Natural killer cell (primary cell): ENCODE measurements around the gene MED27. TPM values are rescaled to one million over a fixed set of nuclear protein-coding genes. Genes with fewer than 3 reads are reported as not detected.
"Not testable (repeated sequence)": the region's sequence is repeated elsewhere in the genome, so short reads cannot be mapped to it uniquely, and the experiment has no call there.

Experiments used
- ATAC-seq, 3 donors: fragments of 150-1000 bp in 2 of 3; fragments of 200-7000 bp in 1 of 3; cut with Tn5 transposase; 1 replicate in 1 of 3; 2 replicates in 2 of 3; pipeline ENCODE4 v1.10.0; 2021; ENCODE audit warnings: mild to moderate bottlenecking in 2 of 3, moderate library complexity in 2 of 3
- DNase-seq, 2 donors: peaks; one replicate each; pipeline versions ENCODE4 v3.0.0 to v3.0.0-alpha.2; 2013 to 2021; ENCODE audit warnings: mixed read lengths in 1 of 2
- H3K27ac ChIP-seq: one replicate; pipeline ENCODE4 v1.5.1; 2013; ENCODE audit warnings: mild to moderate bottlenecking, low read length
- H3K27me3 ChIP-seq: one replicate; pipeline ENCODE4 v1.6.1; 2013; ENCODE audit warnings: low read length; ENCODE audit not compliant: control insufficient read depth, insufficient read depth
- H3K36me3 ChIP-seq: one replicate; pipeline ENCODE4 v1.6.1; 2013; ENCODE audit warnings: low read length; ENCODE audit not compliant: control insufficient read depth, insufficient read depth
- H3K4me1 ChIP-seq: one replicate; pipeline ENCODE4 v1.6.1; 2013; ENCODE audit warnings: low read length; ENCODE audit not compliant: control insufficient read depth, insufficient read depth
- H3K4me3 ChIP-seq: one replicate; pipeline ENCODE4 v1.5.1; 2013; ENCODE audit warnings: low read length
- H3K9me3 ChIP-seq: one replicate; pipeline ENCODE4 v1.6.1; 2013; ENCODE audit warnings: low read length; ENCODE audit not compliant: control insufficient read depth, insufficient read depth
- H3K27ac Mint-ChIP-seq, 2 donors: one replicate each; pipeline ENCODE4 v1.8.0; 2022; ENCODE audit warnings: mild to moderate bottlenecking in 2 of 2, mixed read lengths in 2 of 2, moderate library complexity in 1 of 2
- H3K27me3 Mint-ChIP-seq, 2 donors: one replicate each; pipeline ENCODE4 v1.8.0; 2022; ENCODE audit warnings: low read depth in 2 of 2, mixed read lengths in 2 of 2
- H3K36me3 Mint-ChIP-seq: one replicate; pipeline ENCODE4 v1.8.0; 2022; ENCODE audit warnings: mixed read lengths
- H3K4me1 Mint-ChIP-seq, 2 donors: one replicate each; pipeline ENCODE4 v1.8.0; 2022; ENCODE audit warnings: mixed read lengths in 2 of 2
- H3K4me3 Mint-ChIP-seq: one replicate; pipeline ENCODE4 v1.8.0; 2022; ENCODE audit warnings: mild to moderate bottlenecking, moderate library complexity, mixed read lengths
- H3K9me3 Mint-ChIP-seq, 2 donors: one replicate each; pipeline ENCODE4 v1.8.0; 2022; ENCODE audit warnings: mixed read lengths in 2 of 2
- WGBS: methylation state at CpG from one replicate; pipeline ENCODE4 v1.1.7; 2013; ENCODE audit warnings: missing lambda C conversion rate; ENCODE audit not compliant: insufficient coverage; 5-methylcytosine and 5-hydroxymethylcytosine counted together
- intact Hi-C: fragments of 100-400 bp; cut with micrococcal nuclease; formaldehyde crosslinking; loops from one replicate; pipeline ENCODE4 v1.14.2; 2022
- total RNA-seq, 4 donors: library from RNA; stranded (reverse); fragments of 120-200 nt in 1 of 4; gene quantifications; one replicate each; pipeline versions ENCODE4 v1.2.3 to v1.2.4, GENCODE V29; 2013 to 2022
- TF ChIP-seq, protein P1 (sequence below): fragments of 200-600 bp; IDR thresholded peaks from one replicate; pipeline ENCODE4 v1.8.0; 2022; ENCODE audit warnings: antibody characterized with exemption

Gene MED27
- total RNA-seq, 3 donors from 2014 or later (not counting 1 experiment from before 2014, with no cell fraction given): 24.4 to 27.3 (median 26.9) TPM

DNA sequence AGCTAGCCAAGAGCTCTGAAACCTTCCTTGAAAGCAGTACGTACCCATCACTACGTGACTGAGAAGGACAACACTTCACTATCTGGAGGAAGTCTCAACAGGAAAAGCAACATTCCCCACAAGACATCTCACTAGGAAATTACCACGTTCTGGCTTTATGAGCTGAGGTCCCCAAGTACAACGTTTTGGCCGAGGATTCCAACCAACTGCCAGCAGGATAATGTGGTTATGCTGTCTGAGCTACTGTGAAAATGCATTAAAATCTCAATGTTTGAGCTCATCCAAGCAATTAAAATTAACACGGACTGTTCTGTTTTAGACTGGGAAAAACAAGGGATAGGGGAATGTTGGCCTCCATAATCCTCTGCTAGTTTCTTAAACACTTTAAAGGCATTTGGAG lies 16.4 kb downstream of the MED27 start:
- Mint-ChIP-seq H3K27me3 (no peaks in the 10 kb centered on the region), H3K27ac (no peak overlapping the region), H3K4me3 (no peak overlapping the region), H3K9me3 (no peaks in the 10 kb centered on the region), H3K4me1 (peaks cover 34% of the 10 kb centered on the region in 2 donors), H3K36me3 (peaks cover 7% of the 10 kb centered on the region)
- ATAC-seq (no peak), DNase-seq (no peak)
- Histone ChIP-seq H3K4me3 (no peak overlapping the region), H3K36me3 (peaks cover 7% of the 10 kb centered on the region), H3K9me3 (no peaks in the 10 kb centered on the region), H3K27me3 (no peaks in the 10 kb centered on the region), H3K4me1 (no peaks in the 10 kb centered on the region), H3K27ac (no peak overlapping the region)
- TF ChIP-seq, protein P1, sequence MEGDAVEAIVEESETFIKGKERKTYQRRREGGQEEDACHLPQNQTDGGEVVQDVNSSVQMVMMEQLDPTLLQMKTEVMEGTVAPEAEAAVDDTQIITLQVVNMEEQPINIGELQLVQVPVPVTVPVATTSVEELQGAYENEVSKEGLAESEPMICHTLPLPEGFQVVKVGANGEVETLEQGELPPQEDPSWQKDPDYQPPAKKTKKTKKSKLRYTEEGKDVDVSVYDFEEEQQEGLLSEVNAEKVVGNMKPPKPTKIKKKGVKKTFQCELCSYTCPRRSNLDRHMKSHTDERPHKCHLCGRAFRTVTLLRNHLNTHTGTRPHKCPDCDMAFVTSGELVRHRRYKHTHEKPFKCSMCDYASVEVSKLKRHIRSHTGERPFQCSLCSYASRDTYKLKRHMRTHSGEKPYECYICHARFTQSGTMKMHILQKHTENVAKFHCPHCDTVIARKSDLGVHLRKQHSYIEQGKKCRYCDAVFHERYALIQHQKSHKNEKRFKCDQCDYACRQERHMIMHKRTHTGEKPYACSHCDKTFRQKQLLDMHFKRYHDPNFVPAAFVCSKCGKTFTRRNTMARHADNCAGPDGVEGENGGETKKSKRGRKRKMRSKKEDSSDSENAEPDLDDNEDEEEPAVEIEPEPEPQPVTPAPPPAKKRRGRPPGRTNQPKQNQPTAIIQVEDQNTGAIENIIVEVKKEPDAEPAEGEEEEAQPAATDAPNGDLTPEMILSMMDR: no peak
- intact Hi-C loops: no loop called here
- WGBS: 90% methylated on average over 6 of the region's 6 CpGs

DNA sequence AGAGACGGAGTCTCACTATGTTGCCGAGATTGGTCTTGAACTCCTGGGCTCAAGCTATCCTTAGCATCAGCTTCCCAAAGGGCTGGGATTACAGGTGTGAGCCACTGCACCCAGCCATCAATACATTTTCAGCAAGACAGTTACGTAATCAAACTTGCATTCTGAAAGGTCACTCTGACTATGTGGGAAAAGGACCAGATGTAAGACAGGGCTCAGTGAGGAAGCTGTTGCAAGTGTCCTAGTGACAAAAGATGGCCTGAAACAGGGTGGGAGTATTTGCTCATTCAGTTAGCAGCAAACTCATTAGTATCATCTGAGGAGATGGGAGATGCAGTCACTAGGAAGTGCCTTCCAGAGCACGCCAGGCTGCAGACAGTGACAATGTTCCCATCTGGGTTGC lies 16.9 kb downstream of the MED27 start:
- Mint-ChIP-seq H3K36me3 (peaks cover 7% of the 10 kb centered on the region), H3K27me3 (no peaks in the 10 kb centered on the region), H3K4me3 (no peak overlapping the region), H3K4me1 (peaks cover 31% of the 10 kb centered on the region in 2 donors), H3K9me3 (no peaks in the 10 kb centered on the region), H3K27ac (no peak overlapping the region)
- H3K27me3 ChIP-seq: no peaks in the 10 kb centered on the region
- ATAC-seq: no peak
- H3K4me1 ChIP-seq: no peaks in the 10 kb centered on the region
- DNase-seq: no peak
- intact Hi-C loops: no loop called here
- H3K36me3 ChIP-seq: peaks cover 4% of the 10 kb centered on the region
- TF ChIP-seq, protein P1: no peak
- peaks cover 2% of the 10 kb centered on the region for H3K9me3 ChIP-seq
- H3K27ac ChIP-seq: no peak overlapping the region
- H3K4me3 ChIP-seq: no peak overlapping the region
- WGBS: 100% methylated on average over 4 of the region's 4 CpGs

- 93% methylated on average over 3 of the region's 3 CpGs for WGBS
- TF ChIP-seq, protein P1: no peak
- Mint-ChIP-seq H3K4me1 (peaks cover 26 to 33% of the 10 kb centered on the region in 2 donors), H3K27ac (no peak overlapping the region), H3K36me3 (peaks cover 7% of the 10 kb centered on the region), H3K4me3 (no peak overlapping the region), H3K27me3 (no peaks in the 10 kb centered on the region), H3K9me3 (no peaks in the 10 kb centered on the region)
- Histone ChIP-seq H3K27ac (no peak overlapping the region), H3K4me1 (no peaks in the 10 kb centered on the region), H3K27me3 (no peaks in the 10 kb centered on the region), H3K9me3 (peaks cover 2% of the 10 kb centered on the region), H3K4me3 (no peak overlapping the region), H3K36me3 (peaks cover 4% of the 10 kb centered on the region)
- ATAC-seq (no peak), DNase-seq (no peak)
- intact Hi-C loops: no loop called here
Measured at GRCh38 chr9:132061526-132061925, 18.1 kb downstream of the MED27 start.

GRCh38 chr9:132059361-132059760 lies 20.3 kb downstream of the MED27 start:
- DNase-seq (no peak), ATAC-seq (no peak)
- peaks cover 4% of the 10 kb centered on the region for H3K36me3 ChIP-seq
- H3K27me3 ChIP-seq: no peaks in the 10 kb centered on the region
- Mint-ChIP-seq H3K9me3 (no peaks in the 10 kb centered on the region), H3K27me3 (no peaks in the 10 kb centered on the region), H3K4me3 (no peak overlapping the region), H3K4me1 (peaks cover 35 to 39% of the 10 kb centered on the region in 2 donors), H3K27ac (no peak overlapping the region), H3K36me3 (peaks cover 7% of the 10 kb centered on the region)
- no peak overlapping the region for H3K27ac ChIP-seq
- H3K4me1 ChIP-seq: no peaks in the 10 kb centered on the region
- 99% methylated on average over 8 of the region's 8 CpGs for WGBS
- TF ChIP-seq, protein P1: no peak
- peaks cover 2% of the 10 kb centered on the region for H3K9me3 ChIP-seq
- intact Hi-C loops: no loop called here
- H3K4me3 ChIP-seq: no peak overlapping the region

GRCh38 chr9:132058226-132058625 lies 21.4 kb downstream of the MED27 start:
- H3K27ac ChIP-seq, H3K4me3 Mint-ChIP-seq, H3K9me3 Mint-ChIP-seq, intact Hi-C loops, ATAC-seq, H3K27me3 Mint-ChIP-seq, H3K36me3 Mint-ChIP-seq, H3K9me3 ChIP-seq, H3K4me3 ChIP-seq, H3K27me3 ChIP-seq, H3K4me1 ChIP-seq, H3K27ac Mint-ChIP-seq, H3K36me3 ChIP-seq, DNase-seq: not testable (repeated sequence)
- WGBS: 93% methylated on average over 5 of the region's 6 CpGs
- H3K4me1 Mint-ChIP-seq: peaks cover 29% of the 10 kb centered on the region in 2 donors
